GM18858 (cell line): ENCODE results near the gene CFAP299.
"Not testable (repeated sequence)": the region's sequence is repeated elsewhere in the genome, so short reads cannot be mapped to it uniquely, and the experiment has no call there.

Source experiments
- ATAC-seq: cut with Tn5 transposase; IDR thresholded peaks from one replicate; pipeline ENCODE4 v1.9.1; 2021; ENCODE audit not compliant: unreplicated experiment

Gene CFAP299

DNA sequence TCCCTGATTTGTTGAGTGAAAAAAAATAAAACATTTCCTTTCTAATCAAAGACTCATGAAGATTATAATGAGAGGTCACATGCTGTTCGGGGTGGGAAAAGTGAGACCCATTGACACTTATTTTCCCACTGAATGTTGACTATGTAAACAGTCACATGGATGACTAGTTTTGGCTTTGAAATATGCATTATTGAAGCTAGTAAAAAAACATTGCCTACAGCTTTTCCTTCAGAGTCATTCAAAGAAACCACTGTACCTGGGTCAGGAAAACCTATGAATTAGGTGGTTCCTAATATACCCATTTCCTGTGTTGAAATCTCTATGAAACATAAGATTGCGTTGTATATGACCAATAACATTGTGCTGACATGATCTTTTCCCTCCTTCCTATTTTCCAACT lies 251.2 kb downstream of the CFAP299 start:
- ATAC-seq: no peak

DNA sequence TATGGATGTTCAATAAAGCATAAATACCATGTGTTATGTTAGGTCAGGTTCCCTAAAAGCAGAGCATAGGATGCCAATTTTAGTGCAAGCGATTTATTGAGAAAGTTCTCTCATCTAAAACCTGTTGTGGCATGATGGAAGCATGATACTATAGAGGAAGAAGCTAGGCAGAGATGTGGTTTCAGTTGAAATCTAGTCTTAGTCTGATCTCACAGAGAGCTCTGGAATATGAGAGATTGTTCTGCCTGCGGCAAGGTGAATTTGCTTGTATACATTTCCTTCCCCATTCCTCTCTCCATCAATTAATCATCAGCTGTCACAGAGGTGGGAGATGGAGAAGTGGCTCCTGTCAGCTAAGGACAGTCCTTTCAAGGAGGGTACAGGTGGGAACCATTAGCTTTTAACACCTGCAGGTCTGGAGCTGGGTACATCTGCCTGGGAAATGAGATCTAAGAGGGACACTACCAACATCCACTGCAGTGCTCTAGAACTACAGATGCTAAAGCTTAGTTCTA lies 252.4 kb downstream of the CFAP299 start:
- ATAC-seq: no peak

DNA sequence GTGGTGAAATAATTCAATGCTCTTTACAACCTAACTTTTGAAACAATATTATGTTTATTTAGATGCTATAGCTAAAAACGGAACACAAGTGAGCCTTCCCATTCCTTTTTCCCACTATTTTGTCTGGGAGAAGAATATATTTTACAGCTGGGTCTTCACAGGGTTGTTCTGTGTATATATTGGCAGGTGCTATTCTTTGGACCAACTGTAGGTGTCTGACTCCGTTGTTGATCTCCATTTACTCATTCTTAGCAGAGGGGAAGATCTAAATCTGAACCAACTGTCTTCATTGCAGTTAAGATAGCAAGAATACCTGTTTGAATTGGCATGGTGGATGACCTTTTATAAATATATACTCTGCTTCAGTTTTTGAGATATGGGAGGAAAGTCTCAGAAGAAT lies 257.4 kb downstream of the CFAP299 start:
- ATAC-seq: peak; percentile 87

- ATAC-seq: no peak
Observed at GRCh38 chr4:80594701-80595100, 259.2 kb downstream of the CFAP299 start.

DNA sequence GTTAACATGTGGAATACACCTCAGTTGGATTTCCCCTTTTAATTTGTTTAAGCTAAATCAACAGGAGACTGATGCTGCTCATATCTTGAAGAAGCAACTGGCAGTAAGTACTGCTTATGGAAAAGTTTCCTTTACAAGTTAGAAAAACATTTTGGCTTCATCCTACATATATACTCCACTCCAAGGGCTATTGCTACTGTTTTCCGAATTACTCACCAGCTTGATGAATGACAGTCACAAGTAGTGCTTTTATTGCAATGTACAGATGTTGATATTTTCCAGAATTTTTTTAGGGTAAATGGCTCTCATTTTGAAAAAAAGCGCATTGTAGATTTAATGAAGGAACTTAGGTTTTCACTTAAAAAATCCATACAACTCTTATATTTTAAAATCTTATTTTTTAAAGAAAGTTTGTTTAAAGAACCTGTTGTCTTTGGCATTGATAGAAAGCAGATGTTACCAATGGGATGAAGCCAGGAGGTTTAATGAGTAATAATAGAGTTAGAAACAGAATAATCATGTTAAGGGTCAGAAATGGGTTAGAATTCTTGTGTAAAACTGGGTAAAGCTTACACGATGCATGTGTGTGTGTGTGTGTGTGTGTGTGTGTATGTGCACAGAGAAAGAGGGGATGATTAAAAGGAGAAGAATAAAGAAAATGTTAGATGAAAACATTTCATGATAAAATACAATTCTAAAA lies 272.9 kb downstream of the CFAP299 start:
- no peak for ATAC-seq

DNA sequence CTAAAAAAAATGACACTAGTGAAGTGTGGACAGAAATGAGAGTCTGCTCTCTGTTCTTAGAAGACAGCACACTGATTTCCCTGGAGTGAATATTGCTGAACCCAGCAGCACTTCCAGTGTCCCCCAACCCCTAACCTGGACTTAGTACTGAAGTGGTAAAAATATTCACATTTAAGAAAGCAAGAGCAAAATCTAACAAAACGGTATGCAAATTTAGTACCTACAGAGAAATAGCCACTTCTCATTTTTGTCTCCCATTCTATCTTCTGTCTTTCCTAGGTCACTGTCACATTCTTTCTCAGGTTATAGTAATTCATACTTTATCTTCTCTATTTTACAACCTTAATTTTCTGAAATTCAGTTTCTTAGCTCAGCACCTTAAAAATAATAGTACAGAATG lies 274.7 kb downstream of the CFAP299 start:
- ATAC-seq: no peak

GRCh38 chr4:80610845-80611677 lies 275.5 kb downstream of the CFAP299 start:
- peak; percentile 85 for ATAC-seq

GRCh38 chr4:80611678-80611979 lies 276.1 kb downstream of the CFAP299 start:
- peak; percentile 7 for ATAC-seq

DNA sequence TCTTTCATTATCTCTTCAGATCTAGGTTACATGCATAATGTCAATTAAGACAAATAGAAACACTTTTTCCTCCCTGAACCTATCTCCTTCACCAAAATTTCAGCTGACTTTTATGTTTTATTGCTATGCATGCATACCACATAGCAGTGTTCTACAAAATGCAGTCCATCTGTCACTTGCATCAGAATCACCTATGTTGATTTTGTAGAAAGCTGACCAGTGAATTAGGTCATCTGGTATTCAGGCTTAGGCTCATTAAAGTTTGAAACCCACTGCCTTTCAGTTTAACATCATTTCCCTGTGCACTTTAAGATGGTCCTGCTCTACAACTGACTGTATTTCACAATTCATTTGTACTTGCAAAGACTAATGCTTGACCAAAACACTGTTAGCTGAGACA lies 277.9 kb downstream of the CFAP299 start:
- no peak for ATAC-seq

DNA sequence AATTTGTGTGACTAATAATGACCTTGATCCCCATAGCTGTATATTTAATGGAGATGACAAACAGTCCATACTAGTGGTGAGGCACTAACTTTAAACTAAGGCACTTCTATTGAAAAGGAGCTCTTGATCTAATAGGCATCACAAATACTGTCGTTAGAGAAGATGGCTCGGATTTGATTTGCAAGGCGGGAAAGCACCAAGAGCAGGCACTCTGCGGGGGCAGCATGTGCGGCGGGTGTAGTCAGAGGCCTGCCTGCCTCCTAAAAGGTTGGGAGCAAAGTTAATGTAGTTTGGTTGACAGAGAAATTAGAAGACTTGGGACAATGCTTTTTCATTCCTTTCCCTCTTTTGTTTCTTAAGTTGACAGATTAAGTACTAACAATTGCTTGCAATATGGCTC lies 278.8 kb downstream of the CFAP299 start:
- ATAC-seq: no peak

DNA sequence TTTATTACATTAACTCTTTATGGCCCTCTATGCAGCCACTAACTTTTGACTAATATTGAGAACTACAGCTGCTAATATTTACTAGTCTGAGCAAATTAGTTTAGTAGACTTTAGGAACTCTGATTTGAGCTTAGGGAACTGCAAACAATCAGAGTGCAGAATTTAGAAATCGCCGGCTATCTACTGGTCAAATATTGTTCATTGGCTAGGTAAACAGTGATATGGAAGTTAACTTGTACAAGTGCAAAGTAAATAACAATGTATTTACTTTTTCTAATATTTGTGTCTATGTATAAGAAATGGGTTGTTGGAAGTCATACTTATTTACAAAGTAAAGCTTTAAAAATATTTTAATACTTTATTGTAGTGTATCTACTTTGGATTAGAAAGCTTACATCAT lies 279.6 kb downstream of the CFAP299 start:
- ATAC-seq: no peak

- no peak for ATAC-seq
Observed at GRCh38 chr4:80619070-80619674, 283.6 kb downstream of the CFAP299 start.

GRCh38 chr4:80631861-80632260 lies 296.3 kb downstream of the CFAP299 start:
- ATAC-seq: no peak

DNA sequence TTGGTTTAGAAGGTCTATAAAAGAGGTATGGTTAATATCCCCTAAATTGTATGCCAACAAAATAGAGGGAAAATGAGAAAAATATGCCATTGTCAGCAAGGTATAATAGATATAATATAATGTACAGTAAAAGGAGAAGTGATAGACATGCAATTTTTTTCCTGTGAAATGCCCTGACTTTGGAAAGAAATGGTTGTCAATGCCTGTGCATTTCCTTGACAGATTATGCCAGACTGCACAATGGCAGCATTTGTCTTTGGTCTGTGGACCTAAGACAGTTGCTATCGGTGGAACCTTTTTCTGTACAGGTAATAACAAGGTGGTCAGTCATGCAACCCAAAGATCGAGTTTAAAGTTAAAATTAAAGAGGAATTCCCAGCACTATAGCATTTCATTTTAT lies 301.7 kb downstream of the CFAP299 start:
- ATAC-seq: no peak

GRCh38 chr4:80646061-80646460 lies 310.5 kb downstream of the CFAP299 start:
- ATAC-seq: no peak

GRCh38 chr4:80655662-80656061 lies 320.1 kb downstream of the CFAP299 start:
- no peak for ATAC-seq

DNA sequence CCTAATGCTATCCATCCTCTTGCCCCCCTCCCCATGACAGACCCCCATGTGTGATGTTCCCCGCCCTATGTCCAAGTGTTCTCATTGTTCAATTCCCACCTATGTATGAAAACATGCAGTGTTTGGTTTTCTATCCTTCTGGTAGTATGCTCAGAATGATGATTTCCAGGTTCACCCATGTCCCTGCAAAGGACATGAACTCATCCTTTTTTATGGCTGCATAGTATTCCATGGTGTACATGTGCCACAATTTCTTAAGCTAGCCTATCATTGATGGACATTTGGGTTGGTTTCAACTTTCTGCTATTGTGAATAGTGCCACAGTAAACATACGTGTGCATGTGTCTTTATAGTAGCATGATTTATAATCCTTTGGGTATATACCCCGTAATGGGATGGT lies 334.6 kb downstream of the CFAP299 start:
- not testable (repeated sequence) for ATAC-seq

- no peak for ATAC-seq
Observed at GRCh38 chr4:80678413-80678812, 342.9 kb downstream of the CFAP299 start.

DNA sequence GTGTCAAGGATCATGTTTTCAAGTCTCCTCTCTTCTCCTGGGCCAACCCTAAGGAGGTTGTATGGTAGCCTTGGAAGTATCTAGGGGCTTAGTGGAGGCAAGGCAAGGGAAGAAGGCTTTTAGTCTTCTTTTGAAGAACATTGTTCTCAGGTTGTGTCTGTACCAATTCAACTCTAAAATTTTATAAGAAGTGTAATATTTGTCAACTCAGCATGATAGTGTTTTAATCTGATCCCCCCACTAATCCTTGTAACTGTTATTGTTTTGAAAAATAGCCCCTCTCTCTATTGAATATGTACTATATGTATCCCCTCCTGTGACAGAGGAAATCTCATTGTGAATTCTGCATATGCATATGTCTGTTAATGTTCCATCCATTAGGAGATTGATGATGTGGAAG lies 345.4 kb downstream of the CFAP299 start:
- no peak for ATAC-seq

DNA sequence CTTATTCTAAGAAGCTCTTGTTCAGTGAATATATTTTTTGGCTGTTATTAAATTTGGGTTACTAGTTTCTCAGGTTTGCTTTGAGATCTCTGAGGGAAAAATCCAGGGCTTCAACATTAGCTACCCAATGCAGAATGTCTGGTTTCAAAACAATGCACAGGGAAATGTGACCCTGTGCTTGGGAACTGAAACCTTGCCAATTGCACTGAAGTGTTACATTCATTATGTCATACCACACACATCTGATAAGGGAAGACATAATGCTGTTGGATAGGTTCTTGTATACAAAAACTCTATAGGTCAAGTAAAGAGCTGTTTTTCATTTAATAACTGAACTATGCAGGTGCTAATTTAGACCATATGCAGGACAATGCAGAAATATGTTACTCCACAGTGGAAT lies 349.7 kb downstream of the CFAP299 start:
- ATAC-seq: no peak

DNA sequence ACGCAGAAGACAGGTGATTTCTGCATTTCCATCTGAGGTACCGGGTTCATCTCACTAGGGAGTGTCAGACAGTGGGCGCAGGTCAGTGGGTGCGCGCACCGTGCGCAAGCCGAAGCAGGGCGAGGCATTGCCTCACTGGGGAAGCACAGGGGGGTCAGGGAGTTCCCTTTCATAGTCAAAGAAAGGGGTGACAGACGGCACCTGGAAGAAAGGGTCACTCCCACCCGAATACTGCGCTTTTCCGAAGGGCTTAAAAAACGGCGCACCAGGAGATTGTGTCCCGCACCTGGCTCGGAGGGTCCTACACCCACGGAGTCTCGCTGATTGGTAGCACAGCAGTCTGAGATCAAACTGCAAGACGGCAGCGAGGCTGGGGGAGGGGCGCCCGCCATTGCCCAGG lies 352.2 kb downstream of the CFAP299 start:
- ATAC-seq: not testable (repeated sequence)

- ATAC-seq: no peak
Observed at GRCh38 chr4:80694171-80694570, 358.6 kb downstream of the CFAP299 start.
